Activated B cell treated with CpG ODN at 0.5 μM for 24 hours (primary cell): Measurements from ENCODE around the gene GNG12. TPM values are rescaled to one million over a fixed set of nuclear protein-coding genes. Genes with fewer than 3 reads are reported as not detected.

Experiments used
- ATAC-seq: fragments of 200-7000 bp; cut with Tn5 transposase; one replicate; pipeline ENCODE4 v1.10.0; 2021; ENCODE audit warnings: low read depth, mild to moderate bottlenecking, moderate library complexity
- CTCF ChIA-PET: fragments of 350-600 bp; sonication (Branson Sonifier 250); formaldehyde crosslinking; loops from one replicate; lab custom pipeline; 2021; ENCODE audit warnings: antibody characterized with exemption; lab: Charles Lee
- POLR2A ChIA-PET: fragments of 350-600 bp; sonication (Branson Sonifier 250); formaldehyde crosslinking; loops from one replicate; lab custom pipeline; 2021; ENCODE audit warnings: antibody characterized with exemption; lab: Charles Lee
- DNase-seq: peaks from one replicate; pipeline ENCODE4 v3.0.0; 2022
- H3K27ac Mint-ChIP-seq: one replicate; pipeline ENCODE4 v1.8.0; 2020; ENCODE audit warnings: mixed read lengths
- H3K27me3 Mint-ChIP-seq: one replicate; pipeline ENCODE4 v1.8.0; 2021; ENCODE audit warnings: mixed read lengths
- H3K36me3 Mint-ChIP-seq: one replicate; pipeline ENCODE4 v1.8.0; 2021; ENCODE audit warnings: low read depth, mixed read lengths
- H3K4me1 Mint-ChIP-seq: one replicate; pipeline ENCODE4 v1.8.0; 2021; ENCODE audit warnings: mixed read lengths
- H3K4me3 Mint-ChIP-seq: one replicate; pipeline ENCODE4 v1.8.0; 2020; ENCODE audit warnings: mild to moderate bottlenecking, mixed read lengths
- H3K9me3 Mint-ChIP-seq: one replicate; pipeline ENCODE4 v1.8.0; 2020; ENCODE audit warnings: mixed read lengths
- CTCF ChIP-seq: fragments of 200-600 bp; IDR thresholded peaks from one replicate; pipeline ENCODE4 v1.8.0; 2022; ENCODE audit warnings: antibody characterized with exemption, mild to moderate bottlenecking
- intact Hi-C: fragments of 100-400 bp; cut with micrococcal nuclease; formaldehyde crosslinking; loops from one replicate; pipeline ENCODE4 v1.15.1; 2024
- total RNA-seq: library from RNA; stranded (reverse); gene quantifications from 2 replicates; pipeline ENCODE4 v1.2.3, GENCODE V29; 2022

Gene GNG12
- total RNA-seq, 1 donor from 2014 or later, result not detected

- DNase-seq (no peak), ATAC-seq (no peak)
- ChIA-PET POLR2A (no interaction called here), CTCF (interaction anchor here (1.4 to 8.9 kb wide), 3 partner anchors 11 to 220 kb away, joined by 5 to 169 read pairs (median 8); no protein-coding TSS in a partner anchor)
- TF ChIP-seq CTCF, result no peak
- intact Hi-C loops, result no loop called here
- Mint-ChIP-seq H3K36me3 (no peaks in the 10 kb centered on the region), H3K4me3 (no peak overlapping the region), H3K27me3 (peaks cover 8% of the 10 kb centered on the region), H3K9me3 (no peaks in the 10 kb centered on the region), H3K27ac (no peak overlapping the region), H3K4me1 (peaks cover 13% of the 10 kb centered on the region)
These were observed 78.7 kb downstream of the GNG12 start for GRCh38 chr1:67754526-67754920.

- H3K36me3 Mint-ChIP-seq, result no peaks in the 10 kb centered on the region
- intact Hi-C loops, result no loop called here
- H3K27me3 Mint-ChIP-seq, result peaks cover 8% of the 10 kb centered on the region
- H3K4me3 Mint-ChIP-seq, result no peak overlapping the region
- DNase-seq (no peak), ATAC-seq (no peak)
- no peak for TF ChIP-seq CTCF
- CTCF ChIA-PET, result interaction anchor here (1.0 to 8.9 kb wide), 2 partner anchors 13 to 219 kb away, joined by 3 to 169 read pairs; no protein-coding TSS in a partner anchor
- H3K4me1 Mint-ChIP-seq, result peaks cover 13% of the 10 kb centered on the region
- H3K27ac Mint-ChIP-seq, result no peak overlapping the region
- no peaks in the 10 kb centered on the region for H3K9me3 Mint-ChIP-seq
- POLR2A ChIA-PET, result no interaction called here
These were observed 79.3 kb downstream of the GNG12 start for GRCh38 chr1:67753776-67754525.

- TF ChIP-seq CTCF, result no peak
- ATAC-seq, result no peak
- Mint-ChIP-seq H3K27me3 (peaks cover 8% of the 10 kb centered on the region), H3K27ac (no peak overlapping the region), H3K36me3 (no peaks in the 10 kb centered on the region), H3K9me3 (no peaks in the 10 kb centered on the region), H3K4me1 (peaks cover 13% of the 10 kb centered on the region), H3K4me3 (no peak overlapping the region)
- ChIA-PET POLR2A (no interaction called here), CTCF (interaction anchor here (1.1 to 1.5 kb wide), 3 partner anchors 8 to 13 kb away, joined by 3 to 6 read pairs (median 6); no protein-coding TSS in a partner anchor)
- intact Hi-C loops, result no loop called here
- DNase-seq, result no peak
These were observed 81.0 kb downstream of the GNG12 start for GRCh38 chr1:67752306-67752705.

DNA sequence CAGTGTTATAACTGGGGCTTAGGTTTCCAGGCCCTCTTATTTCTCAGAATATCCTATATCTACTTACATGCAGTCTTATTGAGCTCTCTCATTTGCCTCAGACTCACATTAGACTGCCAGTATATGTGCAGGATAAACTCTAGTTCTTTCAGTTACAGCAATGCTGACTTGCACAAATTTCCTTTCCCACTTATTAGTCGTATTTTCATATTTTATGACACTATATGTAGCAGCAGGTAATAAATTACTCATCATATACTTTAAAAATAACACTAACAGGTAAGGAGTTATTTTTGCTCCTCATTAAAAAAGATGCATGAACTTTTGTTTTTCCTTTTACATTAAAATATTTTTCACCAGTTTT is 82.6 kb downstream of the GNG12 start:
- no peak overlapping the region for H3K4me3 Mint-ChIP-seq
- intact Hi-C loops, result no loop called here
- no peak for TF ChIP-seq CTCF

DNA sequence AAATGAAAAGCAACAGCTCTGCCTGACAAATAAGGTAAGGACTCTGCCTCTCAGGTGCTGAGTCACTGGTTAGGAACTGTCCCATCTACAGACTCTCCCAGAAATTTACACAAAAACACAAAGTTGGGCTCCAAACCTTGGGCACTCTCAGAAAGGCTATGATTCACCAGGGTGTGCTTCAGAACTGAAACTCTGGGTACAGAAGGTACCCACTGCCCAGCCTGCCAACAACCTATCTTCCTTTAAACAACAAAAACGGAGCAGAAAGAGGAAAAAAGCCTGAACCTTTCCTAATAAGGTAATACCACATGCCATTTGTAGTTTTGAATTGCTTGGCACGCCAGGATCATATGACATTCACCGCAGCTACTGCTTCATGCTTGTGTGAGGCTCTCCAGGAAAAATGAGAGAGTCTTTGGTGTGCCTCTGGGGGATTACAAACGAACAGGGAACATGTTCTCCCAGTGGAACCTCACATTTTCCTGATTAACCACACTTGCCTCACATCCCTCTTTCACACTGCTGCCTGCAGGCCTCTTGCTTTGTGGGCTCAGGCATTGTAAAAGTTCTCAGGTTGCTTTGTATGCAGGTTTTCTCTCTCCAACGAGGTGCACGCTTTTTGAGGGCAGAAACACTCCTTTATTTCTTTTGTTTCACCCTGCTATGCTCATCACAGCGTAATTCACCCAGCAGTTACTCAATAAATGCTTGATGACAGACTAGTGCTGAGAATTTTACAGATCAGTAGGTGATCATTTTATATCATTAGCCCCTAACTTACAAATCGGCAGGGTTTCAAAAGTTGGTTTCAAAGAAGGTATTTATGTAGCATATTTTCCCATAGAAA is 83.2 kb downstream of the GNG12 start:
- Mint-ChIP-seq H3K36me3 (no peaks in the 10 kb centered on the region), H3K27ac (no peak overlapping the region), H3K4me1 (peaks cover 5% of the 10 kb centered on the region), H3K9me3 (no peaks in the 10 kb centered on the region), H3K27me3 (peaks cover 8% of the 10 kb centered on the region), H3K4me3 (no peak overlapping the region)
- no peak for ATAC-seq
- intact Hi-C loops, result no loop called here
- TF ChIP-seq CTCF, result no peak
- CTCF ChIA-PET, result no interaction called here
- DNase-seq, result no peak
- POLR2A ChIA-PET, result no interaction called here

More for the DNA sequence above, 82.6 kb downstream of the GNG12 start:
- ChIA-PET POLR2A (no interaction called here), CTCF (no interaction called here)
- ATAC-seq (no peak), DNase-seq (no peak)
- H3K27me3 Mint-ChIP-seq, result peaks cover 8% of the 10 kb centered on the region
- H3K4me1 Mint-ChIP-seq, result peaks cover 11% of the 10 kb centered on the region
- H3K9me3 Mint-ChIP-seq, result no peaks in the 10 kb centered on the region
- H3K36me3 Mint-ChIP-seq, result no peaks in the 10 kb centered on the region
- no peak overlapping the region for H3K27ac Mint-ChIP-seq
